Bronchial epithelial cell (primary cell): ENCODE data around the gene GTPBP1. TPM values are rescaled to one million over a fixed set of nuclear protein-coding genes. Genes with fewer than 3 reads are reported as not detected.

Experiments used
- DNase-seq: peaks from one replicate; pipeline ENCODE4 v3.0.0-alpha.2; 2010; ENCODE audit warnings: low read depth
- FAIRE-seq: peaks from 2 replicates; lab custom pipeline; 2011; peaks lifted over from hg19 to GRCh38; lab: Jason Lieb, UNC
- H3K27me3 ChIP-seq: 2 replicates; pipeline ENCODE4 v1.5.1; 2011; ENCODE audit warnings: low read length; ENCODE audit not compliant: control insufficient read depth, insufficient read depth
- H3K36me3 ChIP-seq: 2 replicates; pipeline ENCODE4 v1.5.1; 2011; ENCODE audit warnings: low read length; ENCODE audit not compliant: control insufficient read depth, insufficient read depth
- H3K4me3 ChIP-seq: 2 replicates; pipeline ENCODE4 v1.5.1; 2011; ENCODE audit warnings: mild to moderate bottlenecking, low read depth, low read length, control low read depth
- total RNA-seq: library from RNA; depleted of rRNA; stranded (reverse); fragments of >200 nt; gene quantifications from 2 replicates; pipeline ENCODE4 v1.2.1, GENCODE V29; 2014
- TF ChIP-seq, protein P1 (sequence below): IDR thresholded peaks from 2 replicates; pipeline ENCODE4 v1.5.1; 2011; ENCODE audit warnings: mild to moderate bottlenecking, moderate library complexity, low read length, control low read depth, inconsistent platforms; ENCODE audit not compliant: insufficient read depth, severe bottlenecking

The GTPBP1 gene
- total RNA-seq, 1 donor from 2014 or later, result 28.7 TPM

DNA sequence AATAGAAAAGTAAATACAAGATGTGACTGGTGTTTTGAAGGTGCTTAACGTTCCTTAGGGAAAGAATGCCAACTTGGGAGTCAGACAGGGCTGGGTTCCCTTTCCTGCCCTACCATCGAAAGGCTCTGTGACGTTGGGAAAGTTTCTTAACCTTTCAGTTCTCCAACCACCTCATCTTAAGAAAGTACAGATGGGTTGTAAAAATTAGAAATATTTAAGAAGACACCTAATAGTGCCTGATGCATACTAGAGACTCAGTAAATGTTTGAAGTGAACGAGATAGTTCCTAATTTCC lies 1.1 kb downstream of the GTPBP1 start:
- FAIRE-seq, result no peak
- TF ChIP-seq, protein P1, sequence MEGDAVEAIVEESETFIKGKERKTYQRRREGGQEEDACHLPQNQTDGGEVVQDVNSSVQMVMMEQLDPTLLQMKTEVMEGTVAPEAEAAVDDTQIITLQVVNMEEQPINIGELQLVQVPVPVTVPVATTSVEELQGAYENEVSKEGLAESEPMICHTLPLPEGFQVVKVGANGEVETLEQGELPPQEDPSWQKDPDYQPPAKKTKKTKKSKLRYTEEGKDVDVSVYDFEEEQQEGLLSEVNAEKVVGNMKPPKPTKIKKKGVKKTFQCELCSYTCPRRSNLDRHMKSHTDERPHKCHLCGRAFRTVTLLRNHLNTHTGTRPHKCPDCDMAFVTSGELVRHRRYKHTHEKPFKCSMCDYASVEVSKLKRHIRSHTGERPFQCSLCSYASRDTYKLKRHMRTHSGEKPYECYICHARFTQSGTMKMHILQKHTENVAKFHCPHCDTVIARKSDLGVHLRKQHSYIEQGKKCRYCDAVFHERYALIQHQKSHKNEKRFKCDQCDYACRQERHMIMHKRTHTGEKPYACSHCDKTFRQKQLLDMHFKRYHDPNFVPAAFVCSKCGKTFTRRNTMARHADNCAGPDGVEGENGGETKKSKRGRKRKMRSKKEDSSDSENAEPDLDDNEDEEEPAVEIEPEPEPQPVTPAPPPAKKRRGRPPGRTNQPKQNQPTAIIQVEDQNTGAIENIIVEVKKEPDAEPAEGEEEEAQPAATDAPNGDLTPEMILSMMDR, result no peak
- no peaks in the 10 kb centered on the region for H3K27me3 ChIP-seq
- peaks cover 5% of the 10 kb centered on the region for H3K36me3 ChIP-seq
- peak; percentile 47 for DNase-seq
- H3K4me3 ChIP-seq, result peak overlapping the region; percentile 92

DNA sequence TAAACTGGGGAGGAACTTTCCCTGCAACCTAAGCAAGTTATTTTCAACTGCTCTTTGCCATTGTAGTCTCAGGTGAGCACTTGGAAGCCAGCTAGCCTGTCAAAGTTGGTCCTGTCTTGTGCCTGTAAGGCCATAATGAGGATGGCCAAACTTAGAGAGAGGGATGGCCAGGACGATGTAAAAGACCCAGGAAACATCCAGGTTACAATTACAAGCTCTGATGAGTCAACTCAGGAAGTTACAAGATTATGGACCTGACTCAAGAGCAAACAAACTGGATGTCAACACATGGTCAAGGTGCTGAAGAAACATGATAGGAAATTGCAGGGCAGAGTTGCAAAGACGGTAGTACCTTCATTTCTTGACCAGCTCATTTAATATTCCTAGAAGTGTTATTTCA lies 1.6 kb downstream of the GTPBP1 start:
- Histone ChIP-seq H3K36me3 (peaks cover 5% of the 10 kb centered on the region), H3K27me3 (no peaks in the 10 kb centered on the region), H3K4me3 (peak overlapping the region; percentile 92)
- FAIRE-seq (no peak), DNase-seq (peak; percentile 89)
- TF ChIP-seq, protein P1, result no peak

DNA sequence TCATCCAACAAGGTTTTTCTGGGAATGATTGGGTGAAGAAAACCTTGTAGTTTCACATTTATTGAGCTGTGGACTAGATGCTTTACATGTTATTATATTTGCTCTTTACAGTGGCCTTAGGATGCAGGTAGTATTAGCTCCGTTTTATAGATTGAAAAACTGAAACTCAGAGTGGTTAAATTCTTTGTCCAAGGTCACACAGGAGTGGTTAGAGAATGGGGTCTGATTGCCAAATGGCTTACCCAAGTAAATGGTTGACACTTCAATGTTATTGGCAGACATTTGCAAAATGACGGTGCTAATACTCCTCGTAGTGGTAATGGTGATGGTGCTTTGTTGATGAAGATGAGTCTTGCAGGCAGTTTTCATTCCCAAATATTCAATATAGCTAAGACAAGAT lies 2.2 kb downstream of the GTPBP1 start:
- no peaks in the 10 kb centered on the region for H3K27me3 ChIP-seq
- no peak for DNase-seq
- TF ChIP-seq, protein P1, result no peak
- H3K36me3 ChIP-seq, result peaks cover 8% of the 10 kb centered on the region
- no peak overlapping the region for H3K4me3 ChIP-seq
- no peak for FAIRE-seq

DNA sequence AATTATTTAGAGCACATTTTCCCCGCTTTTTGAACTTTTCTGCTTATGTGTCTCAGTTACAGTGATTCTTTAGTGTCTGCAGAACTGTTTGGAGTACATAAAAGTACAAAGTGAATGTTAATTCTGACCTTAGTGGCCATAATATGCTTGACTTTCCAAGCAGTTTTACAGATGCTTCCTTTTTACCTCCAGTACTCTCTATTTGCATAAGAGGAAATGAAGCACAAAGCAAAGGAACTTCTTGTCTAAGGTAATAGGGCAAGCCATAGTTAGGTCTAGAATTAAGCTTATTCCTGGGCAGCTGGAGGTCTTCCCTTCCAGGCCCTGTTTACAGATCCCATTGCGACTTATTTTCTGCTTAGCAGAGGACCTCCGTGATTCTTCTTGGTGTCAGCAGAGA lies 3.6 kb downstream of the GTPBP1 start:
- DNase-seq (no peak), FAIRE-seq (no peak)
- Histone ChIP-seq H3K27me3 (no peaks in the 10 kb centered on the region), H3K36me3 (peaks cover 8% of the 10 kb centered on the region), H3K4me3 (no peak overlapping the region)
- TF ChIP-seq, protein P1, result no peak

DNA sequence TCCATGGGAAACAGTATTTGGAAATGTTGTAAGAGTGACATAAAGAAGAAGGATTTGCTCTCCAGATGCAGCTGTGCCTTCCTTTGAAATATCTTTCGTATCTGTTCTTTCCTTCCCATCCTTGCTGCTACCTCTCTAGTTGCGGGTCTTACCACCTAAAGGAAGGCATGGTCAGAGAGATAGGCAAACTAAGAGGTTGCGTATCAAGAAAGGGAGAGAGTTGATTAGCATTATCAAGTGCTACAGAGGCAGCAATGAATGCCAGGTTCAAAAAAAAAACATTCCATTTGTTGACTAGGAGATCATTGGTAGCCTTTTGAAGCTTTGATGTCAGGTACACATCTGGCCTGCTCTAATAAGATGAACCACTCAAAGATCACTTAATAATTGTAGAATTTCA lies 4.6 kb downstream of the GTPBP1 start:
- Histone ChIP-seq H3K4me3 (no peak overlapping the region), H3K36me3 (peaks cover 8% of the 10 kb centered on the region), H3K27me3 (no peaks in the 10 kb centered on the region)
- FAIRE-seq (no peak), DNase-seq (no peak)
- TF ChIP-seq, protein P1, result no peak

DNA sequence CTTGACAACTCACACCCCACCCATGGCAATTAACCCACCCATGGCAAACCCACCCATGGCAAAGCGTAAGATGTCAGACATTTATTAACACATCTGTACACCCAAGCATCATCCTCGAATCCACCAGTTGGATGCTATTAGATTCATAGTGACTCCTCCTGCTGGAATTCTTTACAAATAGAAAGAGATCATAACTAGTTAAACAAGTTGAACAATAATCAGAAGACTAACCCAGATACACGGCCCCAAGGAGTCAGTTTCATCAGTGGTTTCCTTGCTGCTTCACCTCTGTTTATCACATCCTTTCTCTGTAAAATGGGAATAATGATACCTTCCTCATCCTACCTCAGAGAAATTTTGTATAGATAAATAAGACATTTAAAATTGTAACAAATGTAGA lies 5.1 kb downstream of the GTPBP1 start:
- TF ChIP-seq, protein P1, result no peak
- no peaks in the 10 kb centered on the region for H3K27me3 ChIP-seq
- no peak overlapping the region for H3K4me3 ChIP-seq
- DNase-seq, result peak; percentile 40
- FAIRE-seq, result no peak
- peaks cover 10% of the 10 kb centered on the region for H3K36me3 ChIP-seq
